ENCODE results near the gene CD320. TPM values are rescaled to one million over a fixed set of nuclear protein-coding genes. Genes with fewer than 3 reads are reported as not detected.
A peak's percentile ranks its signal among the peaks of the same experiment; 100 is the strongest.
"Not testable (repeated sequence)": the region's sequence is repeated elsewhere in the genome, so short reads cannot be mapped to it uniquely, and the experiment has no call there.

CD320 gene
- total and polyA plus RNA-seq, 2 experiments from 2014 or later: 53.8 to 91.4 TPM

GRCh38 chr19:8342316-8342683, 34.1 kb upstream of the CD320 start:
- no peaks in the 10 kb centered on the region for H3K9me2 ChIP-seq (replicated peaks; ENCODE audit: insufficient read depth)
- no peak for DNase-seq (ENCODE audit: low spot score)
- no peaks in the 10 kb centered on the region for H4K20me1 ChIP-seq (ENCODE audit: insufficient read depth, poor library complexity, severe bottlenecking)
- H3K4me3 ChIP-seq: no peak overlapping the region
- peaks cover 21% of the 10 kb centered on the region for H3K27me3 ChIP-seq
- no peaks in the 10 kb centered on the region for H3K4me1 ChIP-seq (ENCODE audit: insufficient read depth)
- H3K27ac ChIP-seq: no peak overlapping the region
- WGBS (ENCODE audit: low lambda C conversion rate, missing lambda C conversion rate): 67% methylated on average over 14 of the region's 14 CpGs
- no peak for TF ChIP-seq EZH2phosphoT487 (IDR thresholded peaks at IDR 0.05; ENCODE audit: low read depth, severe bottlenecking, unreplicated experiment)
- H3K36me3 ChIP-seq (replicated peaks; ENCODE audit: insufficient read depth, low read depth): no peaks in the 10 kb centered on the region
- no peaks in the 10 kb centered on the region for H3K9me3 ChIP-seq (ENCODE audit: low read depth)
- peak overlapping the region; percentile 74 for H3K4me2 ChIP-seq
- no peak overlapping the region for H2AFZ ChIP-seq
- H3K79me2 ChIP-seq: no peaks in the 10 kb centered on the region

- peaks cover 21% of the 10 kb centered on the region for H3K27me3 ChIP-seq
- 98% methylated on average over 4 of the region's 4 CpGs for WGBS (ENCODE audit: low lambda C conversion rate, missing lambda C conversion rate)
- H3K27ac ChIP-seq: not testable (repeated sequence)
These were observed 33.3 kb upstream of the CD320 start for GRCh38 chr19:8341504-8341903.

GRCh38 chr19:8340341-8341096, 32.4 kb upstream of the CD320 start:
- H3K9me2 ChIP-seq (replicated peaks; ENCODE audit: insufficient read depth): no peaks in the 10 kb centered on the region
- no peak overlapping the region for H3K4me2 ChIP-seq
- no peaks in the 10 kb centered on the region for H3K4me1 ChIP-seq (ENCODE audit: insufficient read depth)
- H3K36me3 ChIP-seq (replicated peaks; ENCODE audit: insufficient read depth, low read depth): no peaks in the 10 kb centered on the region
- no peak for DNase-seq (ENCODE audit: low spot score)
- TF ChIP-seq EZH2phosphoT487 (IDR thresholded peaks at IDR 0.05; ENCODE audit: low read depth, severe bottlenecking, unreplicated experiment) (no peak), EZH2 (IDR thresholded peaks at IDR 0.05; ENCODE audit: borderline replicate concordance) (no peak), CTCF (IDR thresholded peaks at IDR 0.05; ENCODE audit: poor library complexity) (no peak)
- H4K20me1 ChIP-seq (ENCODE audit: insufficient read depth, poor library complexity, severe bottlenecking): no peaks in the 10 kb centered on the region
- peaks cover 28% of the 10 kb centered on the region for H3K27me3 ChIP-seq
- H2AFZ ChIP-seq: no peak overlapping the region
- H3K79me2 ChIP-seq: no peaks in the 10 kb centered on the region
- WGBS (ENCODE audit: low lambda C conversion rate, missing lambda C conversion rate): 32% methylated on average over 15 of the region's 15 CpGs
- H3K27ac ChIP-seq: no peak overlapping the region
- no peak overlapping the region for H3K4me3 ChIP-seq
- no peaks in the 10 kb centered on the region for H3K9me3 ChIP-seq (ENCODE audit: low read depth)

More at GRCh38 chr19:8341504-8341903, 33.3 kb upstream of the CD320 start:
- not testable (repeated sequence) for H4K20me1 ChIP-seq (ENCODE audit: insufficient read depth, poor library complexity, severe bottlenecking); H3K4me2 ChIP-seq; H3K9me2 ChIP-seq (replicated peaks; ENCODE audit: insufficient read depth); H3K4me1 ChIP-seq (ENCODE audit: insufficient read depth); H3K9me3 ChIP-seq (ENCODE audit: low read depth); H3K79me2 ChIP-seq; H2AFZ ChIP-seq; DNase-seq (ENCODE audit: low spot score); H3K4me3 ChIP-seq; H3K36me3 ChIP-seq (replicated peaks; ENCODE audit: insufficient read depth, low read depth)

- Histone ChIP-seq H3K36me3 (replicated peaks; ENCODE audit: insufficient read depth, low read depth) (no peaks in the 10 kb centered on the region), H3K9me3 (ENCODE audit: low read depth) (no peaks in the 10 kb centered on the region), H3K4me3 (no peak overlapping the region), H3K9me2 (replicated peaks; ENCODE audit: insufficient read depth) (no peaks in the 10 kb centered on the region), H3K27ac (no peak overlapping the region), H2AFZ (no peak overlapping the region), H3K4me1 (ENCODE audit: insufficient read depth) (peaks cover 8% of the 10 kb centered on the region), H3K79me2 (no peaks in the 10 kb centered on the region), H3K4me2 (no peak overlapping the region), H4K20me1 (ENCODE audit: insufficient read depth, poor library complexity, severe bottlenecking) (no peaks in the 10 kb centered on the region), H3K27me3 (peaks cover 37% of the 10 kb centered on the region)
- 61% methylated on average over 4 of the region's 6 CpGs for WGBS (ENCODE audit: low lambda C conversion rate, missing lambda C conversion rate)
- no peak for TF ChIP-seq CTCF (IDR thresholded peaks at IDR 0.05; ENCODE audit: poor library complexity)
- no peak for TF ChIP-seq EZH2phosphoT487 (IDR thresholded peaks at IDR 0.05; ENCODE audit: low read depth, severe bottlenecking, unreplicated experiment)
- TF ChIP-seq EZH2 (IDR thresholded peaks at IDR 0.05; ENCODE audit: borderline replicate concordance): no peak
- no peak for DNase-seq (ENCODE audit: low spot score)
These were observed 30.7 kb upstream of the CD320 start for GRCh38 chr19:8338835-8339234.
